Measurements from ENCODE around the gene PSMB8.

- TF ChIP-seq CTCF (conservative IDR thresholded peaks at IDR 0.05; ENCODE audit: low read length) (no peak), EZH2phosphoT487 (IDR thresholded peaks at IDR 0.05; ENCODE audit: borderline replicate concordance, low read depth, low read length) (no peak)
Measured at GRCh38 chr6:32833664-32834063, 10.2 kb downstream of the PSMB8 start.
